ENCODE measurements around the gene GRIA4.

GRIA4 gene

DNA sequence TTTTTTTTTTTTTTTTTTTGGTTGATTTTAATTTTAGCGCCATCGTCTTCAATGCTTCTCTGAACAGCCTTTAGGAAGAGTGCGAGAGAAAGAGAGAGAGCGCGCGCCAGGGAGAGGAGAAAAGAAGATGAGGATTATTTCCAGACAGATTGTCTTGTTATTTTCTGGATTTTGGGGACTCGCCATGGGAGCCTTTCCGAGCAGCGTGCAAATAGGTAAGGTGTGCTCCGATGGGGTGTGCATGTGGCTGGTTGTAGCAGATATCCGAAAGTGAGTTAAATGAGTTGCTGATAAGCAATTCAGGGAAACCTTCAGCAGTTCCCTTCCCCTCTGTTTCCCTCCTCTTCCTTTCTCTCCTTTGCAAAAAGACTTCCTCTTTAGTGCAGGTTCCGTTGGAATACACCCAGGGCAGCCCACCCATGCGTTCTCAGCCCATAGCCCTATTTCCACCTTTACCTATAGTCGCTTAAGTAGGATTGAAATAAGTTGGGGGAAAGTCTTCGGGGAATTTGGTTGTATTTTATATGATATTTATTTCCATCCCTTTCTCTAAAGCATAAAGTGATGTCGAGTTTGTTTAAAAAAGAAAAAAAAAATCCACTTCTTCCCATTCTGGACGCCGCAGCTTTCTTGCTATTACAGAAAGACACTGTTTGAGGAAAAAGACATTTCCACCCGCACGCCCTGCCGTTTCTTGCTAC lies 1.1 kb downstream of the GRIA4 start:
- H3K36me3 ChIP-seq (ENCODE audit: control insufficient read depth, low read depth, low read length): no peaks in the 10 kb centered on the region
- peaks cover 30% of the 10 kb centered on the region for H3K4me1 ChIP-seq (ENCODE audit: control insufficient read depth, low read depth, low read length)
- H3K27me3 ChIP-seq (ENCODE audit: control insufficient read depth, insufficient read depth, low read length): peaks cover 27% of the 10 kb centered on the region
- H3K9me3 ChIP-seq (ENCODE audit: control insufficient read depth, low read depth, low read length): no peaks in the 10 kb centered on the region
- H3K27ac ChIP-seq (ENCODE audit: low read length): no peak overlapping the region
- peak overlapping the region; percentile 62 for H3K4me3 ChIP-seq (ENCODE audit: low read length)
- peak overlapping the region; percentile 43 for H3K9ac ChIP-seq (ENCODE audit: low read length)

DNA sequence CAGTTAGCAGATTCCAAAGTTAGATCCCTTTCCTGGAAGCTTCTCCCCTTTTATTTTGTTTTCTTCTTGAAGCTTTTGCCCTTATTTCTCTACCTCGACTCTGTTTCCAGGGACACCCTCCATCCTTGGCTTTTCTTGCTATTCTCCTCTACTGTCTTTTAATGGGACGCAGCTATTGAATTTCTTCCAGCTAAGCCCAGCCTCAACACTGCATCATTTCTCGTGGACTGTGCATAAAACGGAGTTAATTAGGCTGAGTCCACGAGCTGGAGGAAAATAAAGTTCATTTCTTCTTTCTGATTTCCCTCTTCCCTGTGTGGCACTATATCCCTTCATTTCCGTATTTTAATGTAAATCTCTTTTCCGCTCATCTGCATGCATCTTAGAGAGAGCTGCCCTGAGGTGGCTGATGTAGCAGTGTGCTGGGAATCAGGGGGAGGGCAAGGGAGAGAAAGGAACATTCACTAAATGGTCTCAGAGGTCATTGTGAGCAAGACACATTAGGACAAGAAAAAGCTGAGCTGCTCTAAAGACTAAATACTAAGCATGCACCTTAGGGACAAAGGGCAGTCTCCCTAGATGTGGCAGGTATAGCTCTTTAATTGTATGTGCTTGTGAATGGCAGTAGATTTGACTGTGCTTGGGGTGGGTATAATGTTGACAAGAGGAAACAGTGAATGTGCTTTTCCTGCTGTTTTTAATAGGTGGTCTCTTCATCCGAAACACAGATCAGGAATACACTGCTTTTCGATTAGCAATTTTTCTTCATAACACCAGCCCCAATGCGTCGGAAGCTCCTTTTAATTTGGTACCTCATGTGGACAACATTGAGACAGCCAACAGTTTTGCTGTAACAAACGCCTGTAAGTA lies 1.9 kb downstream of the GRIA4 start:
- Histone ChIP-seq H3K36me3 (ENCODE audit: control insufficient read depth, low read depth, low read length) (no peaks in the 10 kb centered on the region), H3K27me3 (ENCODE audit: control insufficient read depth, insufficient read depth, low read length) (peaks cover 27% of the 10 kb centered on the region), H3K4me3 (ENCODE audit: low read length) (peak overlapping the region; percentile 62), H3K9ac (ENCODE audit: low read length) (peak overlapping the region; percentile 43), H3K9me3 (ENCODE audit: control insufficient read depth, low read depth, low read length) (no peaks in the 10 kb centered on the region), H3K4me1 (ENCODE audit: control insufficient read depth, low read depth, low read length) (peaks cover 30% of the 10 kb centered on the region), H3K27ac (ENCODE audit: low read length) (peak overlapping the region; percentile 9)

DNA sequence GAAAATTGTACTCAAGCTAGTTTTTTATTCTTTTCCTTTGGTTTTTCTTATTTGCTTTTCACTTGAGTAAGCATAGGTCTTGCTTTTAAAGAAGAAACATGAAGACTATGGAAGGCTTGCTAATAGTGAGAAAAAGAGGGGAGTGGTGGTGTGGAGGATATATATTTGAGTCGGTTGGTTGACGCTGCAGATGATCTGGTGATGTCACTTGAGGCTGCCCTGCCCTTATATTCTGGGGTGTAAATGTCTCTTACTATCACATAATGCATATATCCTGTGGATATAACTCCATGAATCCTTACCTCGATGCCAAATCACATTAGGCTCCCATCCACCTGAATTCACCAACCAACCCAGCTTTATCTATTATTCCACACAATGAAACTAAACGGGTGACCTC lies 2.9 kb downstream of the GRIA4 start:
- H3K36me3 ChIP-seq (ENCODE audit: control insufficient read depth, low read depth, low read length): no peaks in the 10 kb centered on the region
- peak overlapping the region; percentile 30 for H3K27ac ChIP-seq (ENCODE audit: low read length)
- peaks cover 30% of the 10 kb centered on the region for H3K4me1 ChIP-seq (ENCODE audit: control insufficient read depth, low read depth, low read length)
- no peaks in the 10 kb centered on the region for H3K9me3 ChIP-seq (ENCODE audit: control insufficient read depth, low read depth, low read length)
- H3K9ac ChIP-seq (ENCODE audit: low read length): peak overlapping the region; percentile 43
- peak overlapping the region; percentile 62 for H3K4me3 ChIP-seq (ENCODE audit: low read length)
- peaks cover 27% of the 10 kb centered on the region for H3K27me3 ChIP-seq (ENCODE audit: control insufficient read depth, insufficient read depth, low read length)

DNA sequence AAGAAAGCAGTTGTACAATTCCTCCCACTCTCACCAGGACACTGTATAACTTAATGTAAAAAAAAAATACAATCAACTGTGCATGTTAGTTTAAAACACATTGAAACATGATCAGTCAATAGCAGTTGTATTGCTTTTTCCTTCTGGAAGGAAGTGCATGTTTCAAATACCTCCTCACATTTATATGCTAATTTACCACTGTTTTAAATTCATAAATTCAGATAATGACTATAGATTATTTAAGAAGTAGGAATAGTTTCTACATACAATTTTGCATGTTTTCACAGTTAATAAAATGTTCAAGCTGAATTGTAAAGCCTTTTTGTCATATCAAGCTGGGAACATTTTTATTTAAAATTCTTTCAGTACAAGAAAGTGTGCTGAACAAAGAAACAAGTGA lies 3.3 kb downstream of the GRIA4 start:
- no peak overlapping the region for H3K27ac ChIP-seq (ENCODE audit: low read length)
- H3K9ac ChIP-seq (ENCODE audit: low read length): peak overlapping the region; percentile 39

DNA sequence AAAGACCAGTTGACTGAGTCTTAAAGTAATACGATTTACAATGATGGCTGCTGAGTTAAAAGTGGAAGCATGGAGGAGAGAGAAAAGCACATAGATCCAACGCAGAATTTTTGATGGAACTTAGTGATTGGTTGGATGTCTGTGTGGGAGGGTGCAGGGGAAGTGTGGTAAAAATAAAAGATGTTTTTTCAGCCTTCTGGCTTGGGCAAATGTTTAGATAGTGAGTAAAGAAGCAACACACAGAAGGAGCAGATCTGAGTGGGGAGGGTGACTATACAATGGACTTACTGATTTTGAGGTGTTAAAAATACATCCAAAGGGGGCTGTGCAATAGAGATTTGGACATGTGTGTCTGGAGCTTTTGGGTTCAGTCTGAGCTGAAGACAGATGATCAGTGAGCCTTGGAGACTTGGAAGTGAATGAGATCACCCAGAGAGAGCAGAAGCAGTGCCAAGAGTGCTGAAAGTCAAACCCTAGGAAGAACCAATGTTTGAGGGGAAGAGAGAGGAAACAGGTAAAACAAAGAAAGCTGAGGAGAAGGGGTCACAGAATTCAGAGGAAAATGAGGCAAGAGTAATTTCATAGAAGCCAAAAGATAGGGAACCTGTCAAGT lies 8.6 kb downstream of the GRIA4 start:
- H3K27ac ChIP-seq (ENCODE audit: low read length): no peak overlapping the region
- peaks cover 7% of the 10 kb centered on the region for H3K4me1 ChIP-seq (ENCODE audit: control insufficient read depth, low read depth, low read length)
- no peaks in the 10 kb centered on the region for H3K27me3 ChIP-seq (ENCODE audit: control insufficient read depth, insufficient read depth, low read length)
- no peak overlapping the region for H3K4me3 ChIP-seq (ENCODE audit: low read length)
- H3K9ac ChIP-seq (ENCODE audit: low read length): no peak overlapping the region
- H3K36me3 ChIP-seq (ENCODE audit: control insufficient read depth, low read depth, low read length): no peaks in the 10 kb centered on the region
- H3K9me3 ChIP-seq (ENCODE audit: control insufficient read depth, low read depth, low read length): no peaks in the 10 kb centered on the region

More for the DNA sequence above, 3.3 kb downstream of the GRIA4 start:
- Histone ChIP-seq H3K27me3 (ENCODE audit: control insufficient read depth, insufficient read depth, low read length) (peaks cover 27% of the 10 kb centered on the region), H3K36me3 (ENCODE audit: control insufficient read depth, low read depth, low read length) (no peaks in the 10 kb centered on the region), H3K4me1 (ENCODE audit: control insufficient read depth, low read depth, low read length) (peaks cover 30% of the 10 kb centered on the region), H3K4me3 (ENCODE audit: low read length) (peak overlapping the region; percentile 62), H3K9me3 (ENCODE audit: control insufficient read depth, low read depth, low read length) (no peaks in the 10 kb centered on the region)

DNA sequence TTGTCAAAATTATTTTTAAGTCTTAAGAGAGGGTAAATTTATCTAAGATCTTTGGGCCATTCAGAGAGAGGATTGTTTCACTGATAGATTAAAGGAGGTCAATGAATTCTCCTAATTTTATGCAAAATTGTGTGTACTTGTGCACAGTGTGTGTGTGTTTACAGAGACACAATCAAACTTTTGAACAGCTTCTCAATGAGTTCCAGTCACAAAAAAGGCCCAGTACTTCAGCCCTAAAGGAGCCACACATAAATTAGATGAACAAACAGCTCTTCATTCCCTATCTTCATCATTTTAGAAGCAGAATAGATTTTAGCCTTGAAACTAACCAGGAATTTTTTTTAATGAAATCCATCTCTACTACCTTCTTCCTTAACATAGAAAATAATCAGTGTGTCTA lies 9.7 kb downstream of the GRIA4 start:
- Histone ChIP-seq H3K4me3 (ENCODE audit: low read length) (no peak overlapping the region), H3K9ac (ENCODE audit: low read length) (no peak overlapping the region), H3K36me3 (ENCODE audit: control insufficient read depth, low read depth, low read length) (no peaks in the 10 kb centered on the region), H3K9me3 (ENCODE audit: control insufficient read depth, low read depth, low read length) (no peaks in the 10 kb centered on the region), H3K4me1 (ENCODE audit: control insufficient read depth, low read depth, low read length) (peaks cover under 1% of the 10 kb centered on the region), H3K27ac (ENCODE audit: low read length) (no peak overlapping the region), H3K27me3 (ENCODE audit: control insufficient read depth, insufficient read depth, low read length) (no peaks in the 10 kb centered on the region)

DNA sequence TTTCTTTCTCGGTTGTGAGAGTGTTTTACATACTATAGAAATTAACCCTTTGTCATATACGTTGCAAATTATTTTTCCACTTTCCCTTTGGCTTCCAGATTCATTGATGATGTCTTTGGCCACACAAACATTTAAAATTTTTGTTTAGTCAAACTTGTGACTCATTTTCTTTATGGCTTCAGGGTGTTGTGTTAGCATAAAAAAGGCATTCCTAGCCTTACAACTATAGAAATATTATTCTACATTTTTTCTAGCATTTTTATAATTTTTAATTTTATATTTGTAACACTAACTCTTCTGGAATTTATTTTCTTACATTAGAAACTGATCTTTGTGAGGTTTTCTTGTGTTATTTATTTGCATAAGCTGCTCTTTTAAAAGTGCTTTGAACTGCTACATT lies 12.1 kb downstream of the GRIA4 start:
- H3K4me3 ChIP-seq (ENCODE audit: low read length): no peak overlapping the region
- no peaks in the 10 kb centered on the region for H3K4me1 ChIP-seq (ENCODE audit: control insufficient read depth, low read depth, low read length)
- no peak overlapping the region for H3K9ac ChIP-seq (ENCODE audit: low read length)
- no peak overlapping the region for H3K27ac ChIP-seq (ENCODE audit: low read length)
- H3K9me3 ChIP-seq (ENCODE audit: control insufficient read depth, low read depth, low read length): no peaks in the 10 kb centered on the region
- H3K36me3 ChIP-seq (ENCODE audit: control insufficient read depth, low read depth, low read length): no peaks in the 10 kb centered on the region
- no peaks in the 10 kb centered on the region for H3K27me3 ChIP-seq (ENCODE audit: control insufficient read depth, insufficient read depth, low read length)

DNA sequence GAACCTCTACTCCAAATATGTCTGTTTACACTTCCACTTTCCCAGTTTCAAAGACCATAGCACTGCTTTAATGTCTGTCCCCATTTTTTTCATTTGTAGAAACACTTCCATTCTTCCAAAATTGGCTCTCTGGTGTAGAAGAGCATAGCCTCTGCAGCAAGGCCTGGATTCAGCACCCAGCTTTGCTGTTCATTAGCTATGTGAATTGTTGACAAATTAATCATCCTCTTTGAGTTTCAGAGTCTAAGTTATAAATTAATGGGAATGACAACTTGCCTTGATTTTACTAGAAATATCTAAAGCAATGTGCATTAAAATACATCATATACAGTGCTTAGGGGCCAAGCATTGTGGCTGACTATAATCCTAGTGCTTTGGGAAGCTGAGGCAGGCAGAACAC lies 22.4 kb downstream of the GRIA4 start:
- no peak overlapping the region for H3K4me3 ChIP-seq (ENCODE audit: low read length)

DNA sequence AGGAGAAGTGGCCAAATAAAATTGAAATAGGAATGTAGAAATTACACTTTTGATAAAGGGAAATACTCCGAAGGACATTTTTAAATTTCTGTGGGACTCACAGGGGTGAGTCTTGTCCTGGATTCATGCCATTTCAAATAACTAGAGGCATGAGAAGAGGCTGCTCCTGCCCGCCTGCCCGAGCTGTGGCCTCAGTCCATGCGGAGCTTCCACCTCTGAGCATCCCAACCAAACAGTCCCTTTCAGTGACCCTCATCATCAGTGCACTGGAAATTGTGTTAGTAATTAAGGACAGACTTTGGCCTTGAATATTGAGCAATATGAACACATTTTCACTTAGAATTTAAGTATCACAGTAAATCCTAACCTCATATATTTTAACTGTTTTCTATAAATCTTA lies 25.6 kb downstream of the GRIA4 start:
- no peaks in the 10 kb centered on the region for H3K27me3 ChIP-seq (ENCODE audit: control insufficient read depth, insufficient read depth, low read length)
- H3K4me3 ChIP-seq (ENCODE audit: low read length): no peak overlapping the region
- H3K36me3 ChIP-seq (ENCODE audit: control insufficient read depth, low read depth, low read length): no peaks in the 10 kb centered on the region
- H3K9me3 ChIP-seq (ENCODE audit: control insufficient read depth, low read depth, low read length): no peaks in the 10 kb centered on the region
- no peak overlapping the region for H3K9ac ChIP-seq (ENCODE audit: low read length)
- H3K27ac ChIP-seq (ENCODE audit: low read length): no peak overlapping the region
- peaks cover 5% of the 10 kb centered on the region for H3K4me1 ChIP-seq (ENCODE audit: control insufficient read depth, low read depth, low read length)

More for the DNA sequence above, 22.4 kb downstream of the GRIA4 start:
- H3K4me1 ChIP-seq (ENCODE audit: control insufficient read depth, low read depth, low read length): peaks cover 5% of the 10 kb centered on the region
- H3K9ac ChIP-seq (ENCODE audit: low read length): no peak overlapping the region
- H3K36me3 ChIP-seq (ENCODE audit: control insufficient read depth, low read depth, low read length): no peaks in the 10 kb centered on the region
- H3K27me3 ChIP-seq (ENCODE audit: control insufficient read depth, insufficient read depth, low read length): no peaks in the 10 kb centered on the region
- H3K9me3 ChIP-seq (ENCODE audit: control insufficient read depth, low read depth, low read length): no peaks in the 10 kb centered on the region
- H3K27ac ChIP-seq (ENCODE audit: low read length): no peak overlapping the region

DNA sequence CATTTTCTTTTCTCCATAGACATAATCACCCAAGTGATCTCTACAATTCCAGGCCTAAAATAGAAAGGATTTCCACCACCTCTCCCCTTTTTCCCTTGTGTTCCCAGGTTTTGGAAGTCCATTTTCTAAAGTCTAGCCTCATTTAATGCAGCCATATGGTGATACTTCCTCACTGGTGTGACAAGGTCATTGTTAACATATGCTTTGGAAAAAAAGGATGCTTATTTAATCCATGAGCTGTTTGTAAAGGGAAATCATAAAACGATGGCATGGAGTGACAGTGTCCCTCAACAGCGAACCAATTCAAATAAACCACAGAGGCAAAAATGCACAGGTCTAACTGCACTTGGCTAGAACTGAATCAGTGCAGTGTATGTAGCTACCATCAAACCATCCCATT lies 26.6 kb downstream of the GRIA4 start:
- H3K9me3 ChIP-seq (ENCODE audit: control insufficient read depth, low read depth, low read length): no peaks in the 10 kb centered on the region
- no peak overlapping the region for H3K9ac ChIP-seq (ENCODE audit: low read length)
- H3K36me3 ChIP-seq (ENCODE audit: control insufficient read depth, low read depth, low read length): no peaks in the 10 kb centered on the region
- peaks cover 5% of the 10 kb centered on the region for H3K4me1 ChIP-seq (ENCODE audit: control insufficient read depth, low read depth, low read length)
- H3K4me3 ChIP-seq (ENCODE audit: low read length): no peak overlapping the region
- no peak overlapping the region for H3K27ac ChIP-seq (ENCODE audit: low read length)
- H3K27me3 ChIP-seq (ENCODE audit: control insufficient read depth, insufficient read depth, low read length): no peaks in the 10 kb centered on the region

DNA sequence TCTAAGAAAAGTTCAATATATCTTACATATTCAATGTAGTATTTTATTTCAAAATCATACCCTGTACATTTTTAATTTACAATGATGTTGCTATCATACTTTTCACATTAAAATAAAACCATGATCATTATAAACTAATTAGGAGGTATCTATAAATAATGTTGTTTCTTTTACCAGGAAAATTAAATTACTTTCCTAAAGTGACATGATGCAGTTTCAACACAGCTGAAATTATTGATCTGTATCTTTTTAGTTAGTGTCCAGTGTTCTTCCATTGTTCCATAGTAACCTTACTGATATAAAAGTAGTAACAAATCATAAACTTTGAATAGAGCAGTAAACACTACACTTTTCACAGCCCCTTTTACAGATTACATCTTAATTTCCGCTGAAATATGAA lies 29.7 kb downstream of the GRIA4 start:
- H3K9me3 ChIP-seq (ENCODE audit: control insufficient read depth, low read depth, low read length): no peaks in the 10 kb centered on the region
- no peaks in the 10 kb centered on the region for H3K27me3 ChIP-seq (ENCODE audit: control insufficient read depth, insufficient read depth, low read length)
- no peak overlapping the region for H3K4me3 ChIP-seq (ENCODE audit: low read length)
- H3K36me3 ChIP-seq (ENCODE audit: control insufficient read depth, low read depth, low read length): no peaks in the 10 kb centered on the region
- H3K4me1 ChIP-seq (ENCODE audit: control insufficient read depth, low read depth, low read length): no peaks in the 10 kb centered on the region
- no peak overlapping the region for H3K9ac ChIP-seq (ENCODE audit: low read length)
- H3K27ac ChIP-seq (ENCODE audit: low read length): no peak overlapping the region
